GM12891 (cell line): ENCODE data around the gene MILR1.
"Not testable (repeated sequence)": the region's sequence is repeated elsewhere in the genome, so short reads cannot be mapped to it uniquely, and the experiment has no call there.

Experiments used
- PAX5 ChIP-seq: IDR thresholded peaks from 2 replicates; pipeline ENCODE4 v1.6.1; 2011; ENCODE audit warnings: low read length, moderate library complexity, mild to moderate bottlenecking; ENCODE audit not compliant: insufficient read depth, severe bottlenecking
- POLR2A ChIP-seq: IDR thresholded peaks from 2 replicates; pipeline ENCODE4 v1.6.1; 2011; ENCODE audit warnings: low read depth, low read length, control low read depth
- POLR2AphosphoS5 ChIP-seq: IDR thresholded peaks from 2 replicates; pipeline ENCODE4 v1.6.1; 2011; ENCODE audit warnings: low read depth, low read length, control low read depth
- POU2F2 ChIP-seq: IDR thresholded peaks from 2 replicates; pipeline ENCODE4 v1.6.1; 2011; ENCODE audit warnings: low read depth, mild to moderate bottlenecking, control low read depth, low read length, moderate library complexity
- SPI1 ChIP-seq: IDR thresholded peaks from 2 replicates; pipeline ENCODE4 v1.6.1; 2011; ENCODE audit warnings: low read depth, low read length, control low read depth
- TAF1 ChIP-seq: IDR thresholded peaks from 2 replicates; pipeline ENCODE4 v1.6.1; 2011; ENCODE audit warnings: low read depth, low read length, control low read depth

DNA sequence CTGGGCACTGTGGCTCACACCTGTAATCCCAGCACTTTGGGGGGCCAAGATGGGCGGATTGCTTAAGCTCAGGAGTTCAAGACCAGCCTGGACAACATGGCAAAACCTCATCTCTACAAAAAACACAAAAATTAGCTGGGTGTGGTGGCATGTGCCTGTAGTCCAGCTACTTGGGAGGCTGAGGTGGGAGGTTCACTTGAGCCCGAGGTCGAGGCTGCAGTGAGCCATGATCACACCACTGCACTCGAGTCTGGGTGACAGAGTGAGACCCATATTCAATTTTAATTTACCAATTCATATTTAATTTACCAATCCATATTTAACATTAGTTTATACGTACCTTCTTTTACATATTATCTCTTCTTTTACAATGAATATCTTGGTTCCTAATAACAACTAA, 46.4 kb downstream of the MILR1 start:
- not testable (repeated sequence) for TF ChIP-seq POLR2A, POLR2AphosphoS5, TAF1, POU2F2, PAX5, SPI1
